ENCODE data around the gene MME.

GRCh38 chr3:155230382-155230781 is 150.3 kb downstream of the MME start:
- TF ChIP-seq CTCF (IDR thresholded peaks at IDR 0.05) (no peak), ELF4 (CRISPR knock-in tag; IDR thresholded peaks at IDR 0.05; ENCODE audit: low read depth) (no peak), ZBTB21 (CRISPR knock-in tag; IDR thresholded peaks at IDR 0.05; ENCODE audit: borderline replicate concordance) (no peak), NR2C2 (CRISPR knock-in tag; IDR thresholded peaks at IDR 0.05) (no peak), CREM (CRISPR knock-in tag; IDR thresholded peaks at IDR 0.05) (no peak), SMAD3 (CRISPR knock-in tag; IDR thresholded peaks at IDR 0.05; ENCODE audit: borderline replicate concordance) (no peak), JUN (CRISPR knock-in tag; IDR thresholded peaks at IDR 0.05) (no peak), USF2 (CRISPR knock-in tag; IDR thresholded peaks at IDR 0.05) (no peak), ATF3 (CRISPR knock-in tag; conservative IDR thresholded peaks at IDR 0.05) (no peak), E2F5 (CRISPR knock-in tag; IDR thresholded peaks at IDR 0.05) (no peak), NR1H2 (CRISPR knock-in tag; IDR thresholded peaks at IDR 0.05) (no peak), E2F4 (CRISPR knock-in tag; IDR thresholded peaks at IDR 0.05; ENCODE audit: borderline replicate concordance, low read depth) (no peak)

Data from WTC11 (cell line).